SK-N-SH (cell line): ENCODE measurements around the gene SON.

Experiments
- CHD2 ChIP-seq: fragments of 150-350 bp; IDR thresholded peaks from 2 replicates; pipeline ENCODE4 v1.6.1; 2018; ENCODE audit warnings: low read length; ENCODE audit not compliant: partially characterized antibody
- CTCF ChIP-seq: fragments of 200-600 bp; sonication (generic); IDR thresholded peaks from 2 replicates; pipeline ENCODE4 v1.6.1; 2017; ENCODE audit warnings: antibody characterized with exemption, mild to moderate bottlenecking, moderate library complexity
- EP300 ChIP-seq, 2 experiments: IDR thresholded peaks; 2 replicates each; pipeline versions ENCODE4 v1.4.0 to v1.6.1; 2012; ENCODE audit warnings: borderline replicate concordance in 1 of 2, low read depth in 1 of 2, low read length in 1 of 2
- FOXJ3 ChIP-seq: sonication (generic); formaldehyde crosslinking; IDR thresholded peaks from 2 replicates; pipeline ENCODE4 v1.5.1; 2020; ENCODE audit warnings: mild to moderate bottlenecking, missing genetic modification reagents
- FOXM1 ChIP-seq: IDR thresholded peaks from 2 replicates; pipeline ENCODE4 v1.4.0; 2012; ENCODE audit warnings: low read depth, mild to moderate bottlenecking
- MAX ChIP-seq: IDR thresholded peaks from 2 replicates; pipeline ENCODE4 v1.4.0; 2012; ENCODE audit warnings: low read depth
- NFIC ChIP-seq: IDR thresholded peaks from 2 replicates; pipeline ENCODE4 v1.4.0; 2012; ENCODE audit warnings: borderline replicate concordance
- NRF1 ChIP-seq: IDR thresholded peaks from 2 replicates; pipeline ENCODE4 v1.6.1; 2012; ENCODE audit warnings: low read depth, mild to moderate bottlenecking, low read length
- POLR2AphosphoS5 ChIP-seq: IDR thresholded peaks from 2 replicates; pipeline ENCODE4 v1.6.1; 2012; ENCODE audit warnings: low read depth, low read length
- RAD21 ChIP-seq: IDR thresholded peaks from 2 replicates; pipeline ENCODE4 v1.6.1; 2012; ENCODE audit warnings: mild to moderate bottlenecking, low read length
- REST ChIP-seq: IDR thresholded peaks from 2 replicates; pipeline ENCODE4 v1.6.1; 2012; ENCODE audit warnings: mild to moderate bottlenecking, low read depth, low read length, moderate library complexity
- RXRA ChIP-seq: IDR thresholded peaks from 2 replicates; pipeline ENCODE4 v1.4.0; 2012; ENCODE audit warnings: low read depth, mild to moderate bottlenecking, borderline replicate concordance
- SMC3 ChIP-seq: IDR thresholded peaks from 2 replicates; pipeline ENCODE4 v1.6.1; 2012; ENCODE audit warnings: low read depth, low read length, improper control_type of control experiment
- TAF1 ChIP-seq: IDR thresholded peaks from 2 replicates; pipeline ENCODE4 v1.6.1; 2012; ENCODE audit warnings: low read depth, mild to moderate bottlenecking, low read length, moderate library complexity, borderline replicate concordance

- TF ChIP-seq POLR2AphosphoS5 (no peak), RAD21 (no peak), FOXJ3 (CRISPR knock-in tag) (no peak), CHD2 (no peak), NRF1 (no peak), CTCF (no peak), REST (no peak), MAX (no peak), SMC3 (no peak), FOXM1 (no peak), EP300 (IDR thresholded peaks at IDR 0.05; ENCODE audit: borderline replicate concordance in 1 of 2, low read depth in 1 of 2, low read length in 1 of 2) (no peak), TAF1 (no peak), RXRA (no peak), NFIC (no peak)
These were observed 19.6 kb downstream of the SON start for GRCh38 chr21:33562389-33562788.
